ENCODE results near the gene ATP9B.
"Not testable (repeated sequence)": the region's sequence is repeated elsewhere in the genome, so short reads cannot be mapped to it uniquely, and the experiment has no call there.

ATP9B gene

GRCh38 chr18:79139206-79139605 is 70.0 kb downstream of the ATP9B start:
- DNase-seq (ENCODE audit: low spot score) = no peak

DNA sequence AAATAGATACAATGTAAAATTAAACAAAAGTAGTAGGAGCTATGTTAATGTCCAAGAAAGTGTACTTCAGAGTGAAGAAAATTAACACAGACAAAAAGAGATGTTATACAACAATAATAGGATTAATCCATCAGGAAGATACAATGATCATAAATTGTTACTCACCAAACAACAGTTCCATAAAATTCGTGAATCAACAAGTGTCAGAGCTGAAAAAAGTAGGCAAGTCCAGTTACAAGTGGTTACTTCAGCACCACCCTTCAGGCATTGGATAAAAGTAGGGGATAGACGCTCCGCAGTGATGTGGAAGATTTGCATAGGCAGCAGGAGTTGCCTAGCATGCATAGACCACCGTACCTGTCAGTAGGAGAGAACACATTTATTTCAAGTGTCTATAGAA is 77.8 kb downstream of the ATP9B start:
- no peak for DNase-seq (ENCODE audit: low spot score)

DNA sequence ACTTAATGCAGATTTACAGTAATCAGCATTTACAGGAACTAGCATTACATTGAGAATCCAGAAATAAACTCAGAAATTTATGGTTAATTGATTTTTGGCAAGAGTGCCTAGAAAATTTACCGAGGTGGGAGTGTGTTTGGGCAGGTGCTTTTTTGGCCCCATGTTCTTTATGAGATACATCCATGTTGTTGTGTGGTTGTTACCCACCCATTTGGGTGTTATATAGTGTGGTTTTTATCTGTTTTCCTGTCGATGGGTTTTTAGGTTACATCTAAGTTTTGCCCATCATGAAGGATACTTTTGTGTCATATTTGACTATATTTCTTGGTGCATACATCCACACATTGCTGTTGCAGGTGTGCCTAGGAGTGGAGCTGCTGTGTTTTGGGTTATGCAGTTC is 82.0 kb downstream of the ATP9B start:
- DNase-seq (ENCODE audit: low spot score) = no peak

DNA sequence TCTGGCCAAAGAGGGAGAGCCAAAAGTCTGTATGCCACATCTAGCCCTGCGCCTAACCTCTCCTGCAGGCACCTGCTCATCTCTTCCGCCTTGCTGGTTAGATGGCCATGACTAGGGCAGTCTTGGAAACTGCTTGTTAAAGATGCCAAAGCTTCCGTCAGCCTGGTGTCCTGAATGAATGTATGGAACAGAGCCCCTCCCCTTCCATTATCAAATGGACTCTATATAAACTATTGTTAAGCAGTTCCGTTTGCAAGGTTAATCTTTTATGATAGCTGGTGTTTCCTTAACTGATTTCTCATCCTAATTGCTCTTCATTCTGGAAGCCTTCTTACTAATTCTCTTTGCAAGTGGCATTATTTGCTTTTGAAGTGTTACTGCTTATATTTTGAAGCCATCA is 87.1 kb downstream of the ATP9B start:
- no peak for DNase-seq (ENCODE audit: low spot score)

GRCh38 chr18:79164706-79165105 is 95.5 kb downstream of the ATP9B start:
- no peak for DNase-seq (ENCODE audit: low spot score)

GRCh38 chr18:79166702-79167101 is 97.5 kb downstream of the ATP9B start:
- peak; percentile 12 for DNase-seq (ENCODE audit: low spot score)

GRCh38 chr18:79167526-79168190 is 98.5 kb downstream of the ATP9B start:
- peak; percentile 77 for DNase-seq (ENCODE audit: low spot score)

- no peak for DNase-seq (ENCODE audit: low spot score)
These were observed 100.9 kb downstream of the ATP9B start for GRCh38 chr18:79169958-79170555.

GRCh38 chr18:79172331-79172730 is 103.1 kb downstream of the ATP9B start:
- not testable (repeated sequence) for DNase-seq (ENCODE audit: low spot score)

- DNase-seq (ENCODE audit: low spot score) = no peak
These were observed 104.5 kb downstream of the ATP9B start for GRCh38 chr18:79173742-79174141.

- DNase-seq (ENCODE audit: low spot score) = no peak
These were observed 108.9 kb downstream of the ATP9B start for GRCh38 chr18:79178113-79178531.

GRCh38 chr18:79182047-79182713 is 113.0 kb downstream of the ATP9B start:
- no peak for DNase-seq (ENCODE audit: low spot score)

- DNase-seq (ENCODE audit: low spot score) = no peak
These were observed 116.5 kb downstream of the ATP9B start for GRCh38 chr18:79185648-79186047.

- no peak for DNase-seq (ENCODE audit: low spot score)
These were observed 117.5 kb downstream of the ATP9B start for GRCh38 chr18:79186649-79187048.

GRCh38 chr18:79187532-79188277 is 118.5 kb downstream of the ATP9B start:
- DNase-seq (ENCODE audit: low spot score) = no peak

- no peak for DNase-seq (ENCODE audit: low spot score)
These were observed 122.2 kb downstream of the ATP9B start for GRCh38 chr18:79191418-79191817.

DNA sequence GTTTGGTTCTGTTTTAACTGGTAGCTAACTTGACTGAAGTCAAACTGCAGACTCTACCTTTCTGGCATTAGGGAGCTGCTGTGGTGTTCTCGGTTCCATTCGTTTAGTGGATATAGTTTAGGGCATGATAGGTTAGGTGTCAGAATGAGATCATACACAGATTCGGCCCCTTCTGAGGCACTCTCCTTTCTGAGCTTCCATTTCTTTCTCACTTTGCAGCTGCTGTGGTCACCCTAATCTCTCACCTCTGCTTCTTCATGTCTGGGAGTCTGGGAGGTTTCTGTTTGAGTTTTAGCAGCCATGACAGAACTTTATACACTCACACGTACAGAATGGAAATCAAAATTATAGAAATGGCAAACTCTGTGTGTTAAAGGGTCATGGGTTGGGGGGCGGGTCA is 122.8 kb downstream of the ATP9B start:
- no peak for DNase-seq (ENCODE audit: low spot score)

DNA sequence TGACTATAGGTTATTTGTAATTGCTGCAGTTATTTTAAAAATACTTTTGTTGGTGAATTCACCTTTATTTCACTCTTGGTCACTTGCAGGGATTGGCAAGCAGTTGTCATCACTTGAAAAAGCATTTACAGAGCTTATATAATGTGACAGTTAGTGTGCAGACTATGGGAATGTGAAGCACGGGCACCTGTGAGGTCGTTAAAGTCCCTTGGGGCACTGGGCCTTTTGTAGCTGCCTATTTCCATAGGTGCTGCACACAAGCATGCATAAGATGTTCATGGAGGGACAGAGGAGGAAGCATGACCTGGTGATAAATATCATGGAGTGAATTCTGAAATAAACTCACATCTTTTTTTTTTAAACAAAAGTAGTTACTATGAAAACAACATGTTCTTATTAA is 124.6 kb downstream of the ATP9B start:
- no peak for DNase-seq (ENCODE audit: low spot score)

DNA sequence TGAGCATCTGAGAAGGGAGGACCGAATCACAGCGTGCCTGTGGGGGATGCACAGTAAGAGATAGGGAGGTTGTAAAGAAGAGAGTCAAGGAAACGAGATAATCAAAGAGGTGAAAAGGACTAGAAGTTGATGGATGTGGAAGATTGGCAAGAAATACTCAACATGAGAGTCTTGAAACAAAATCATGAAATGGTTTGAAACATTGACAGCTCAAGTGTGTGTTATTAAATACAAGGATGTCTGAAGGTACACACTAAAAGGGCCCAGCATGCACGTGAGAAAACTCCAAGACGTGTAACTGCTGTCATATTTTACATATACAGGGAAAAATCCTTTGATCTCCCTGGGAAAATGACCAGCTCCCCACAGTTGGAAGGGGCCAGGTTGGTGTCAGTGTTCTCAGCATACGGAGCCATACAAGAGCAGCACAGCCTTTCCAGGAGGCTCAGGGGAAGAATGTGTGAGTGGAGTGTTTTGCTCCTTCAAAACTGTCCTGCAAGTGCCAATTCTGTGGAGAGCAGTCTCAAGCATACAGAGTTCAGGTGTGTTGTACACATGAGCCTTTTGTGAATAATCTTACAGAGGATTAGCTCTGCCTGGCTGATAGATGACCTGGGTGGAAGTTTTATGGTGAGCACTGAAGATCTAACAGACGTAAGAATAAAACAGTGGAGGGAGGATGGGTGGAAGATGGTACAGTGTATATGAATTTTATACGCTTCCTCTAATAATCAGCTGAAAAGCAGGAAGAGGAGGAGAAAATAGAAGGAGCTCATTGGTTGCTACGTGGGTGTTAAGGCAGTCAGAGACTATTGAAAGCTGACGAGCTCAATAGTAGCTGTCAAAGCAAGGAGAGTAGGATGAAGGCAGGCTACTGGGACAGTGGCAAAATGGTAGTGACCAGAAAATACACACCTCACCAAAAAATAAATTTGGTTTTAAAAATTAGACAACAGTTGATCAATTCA is 126.8 kb downstream of the ATP9B start:
- no peak for DNase-seq (ENCODE audit: low spot score)

- DNase-seq (ENCODE audit: low spot score) = no peak
These were observed 128.3 kb downstream of the ATP9B start for GRCh38 chr18:79197531-79197930.

GRCh38 chr18:79199691-79200374 is 130.6 kb downstream of the ATP9B start:
- DNase-seq (ENCODE audit: low spot score) = no peak

All from cerebellar cortex (tissue), 1 donor.